Neural cell (in vitro differentiated cells): ENCODE data around the gene GNPDA2. TPM values are rescaled to one million over a fixed set of nuclear protein-coding genes. Genes with fewer than 3 reads are reported as not detected.

Source experiments
- H2AFZ ChIP-seq: fragments of 200-600, 300-800 bp; sonication (generic), shearing (Covaris generic); 2 replicates; pipeline ENCODE4 v1.6.0; 2014; ENCODE audit warnings: low read depth, mild to moderate bottlenecking, antibody characterized with exemption, low read length, moderate library complexity
- H3F3A ChIP-seq: fragments of 200-600 bp; shearing (Covaris generic); 2 replicates; pipeline ENCODE4 v1.6.1; 2016; ENCODE audit warnings: mild to moderate bottlenecking, moderate library complexity, mixed read lengths, antibody characterized with exemption, low read length; ENCODE audit not compliant: insufficient read depth, poor library complexity, severe bottlenecking
- H3K27ac ChIP-seq: fragments of 200-600, 300-800 bp; sonication (generic), shearing (Covaris generic); 2 replicates; pipeline ENCODE4 v1.5.1; 2014; ENCODE audit warnings: mild to moderate bottlenecking, low read length, moderate library complexity
- H3K27me3 ChIP-seq: fragments of 300-800, 200-600 bp; sonication (generic), shearing (Covaris generic); 2 replicates; pipeline ENCODE4 v1.6.0; 2014; ENCODE audit warnings: mild to moderate bottlenecking, low read depth, low read length, moderate library complexity; ENCODE audit not compliant: insufficient read depth
- H3K36me3 ChIP-seq: fragments of 300-800, 200-600 bp; sonication (generic), shearing (Covaris generic); 2 replicates; pipeline ENCODE4 v1.5.1; 2014; ENCODE audit warnings: mild to moderate bottlenecking, antibody characterized with exemption, low read length, moderate library complexity; ENCODE audit not compliant: insufficient read depth
- H3K4me2 ChIP-seq: fragments of 300-800, 200-600 bp; sonication (generic), shearing (Covaris generic); 2 replicates; pipeline ENCODE4 v1.6.0; 2014; ENCODE audit warnings: mild to moderate bottlenecking, low read length
- H3K4me3 ChIP-seq: fragments of 300-800, 200-600 bp; sonication (generic), shearing (Covaris generic); 2 replicates; pipeline ENCODE4 v1.5.1; 2014; ENCODE audit warnings: mild to moderate bottlenecking, low read length, moderate library complexity
- H3K79me2 ChIP-seq: fragments of 200-600 bp; shearing (Covaris generic); replicated peaks from 2 replicates; pipeline ENCODE4 v1.6.0; 2014; ENCODE audit warnings: mild to moderate bottlenecking, low read length, moderate library complexity; ENCODE audit not compliant: insufficient read depth
- H3K9ac ChIP-seq: fragments of 300-800, 200-600 bp; sonication (generic), shearing (Covaris generic); 2 replicates; pipeline ENCODE4 v1.6.1; 2016; ENCODE audit warnings: mild to moderate bottlenecking, low read length, mixed read lengths
- H3K9me2 ChIP-seq: fragments of 200-600 bp; shearing (Covaris generic); 2 replicates; pipeline ENCODE4 v1.6.1; 2016; ENCODE audit warnings: mild to moderate bottlenecking, low read length, mixed read lengths; ENCODE audit not compliant: insufficient read depth
- H3K9me3 ChIP-seq: fragments of 200-600, 300-800 bp; sonication (generic), shearing (Covaris generic); 2 replicates; pipeline ENCODE4 v1.6.1; 2016; ENCODE audit warnings: mild to moderate bottlenecking, mixed run types, low read length, moderate library complexity, mixed read lengths
- H4K20me1 ChIP-seq: fragments of 200-600 bp; shearing (Covaris generic); 2 replicates; pipeline ENCODE4 v1.6.1; 2016; ENCODE audit warnings: mild to moderate bottlenecking, mixed run types; ENCODE audit not compliant: insufficient read depth
- CTCF ChIP-seq: fragments of 450-650 bp; IDR thresholded peaks from 2 replicates; pipeline ENCODE4 v1.5.1; 2014; ENCODE audit warnings: antibody characterized with exemption, mild to moderate bottlenecking, moderate library complexity; ENCODE audit not compliant: poor library complexity, severe bottlenecking
- EP300 ChIP-seq: fragments of 450-650 bp; conservative IDR thresholded peaks from 2 replicates; pipeline ENCODE4 v1.6.1; 2014; ENCODE audit warnings: antibody characterized with exemption, mild to moderate bottlenecking, moderate library complexity; ENCODE audit not compliant: poor library complexity, severe bottlenecking
- EZH2 ChIP-seq: fragments of 200-600, 300-800 bp; shearing (Covaris generic), sonication (generic); IDR thresholded peaks from 2 replicates; pipeline ENCODE4 v1.6.1; 2014; ENCODE audit warnings: antibody characterized with exemption, low read length, borderline replicate concordance, mild to moderate bottlenecking; ENCODE audit not compliant: insufficient read depth, poor library complexity, severe bottlenecking
- MXI1 ChIP-seq: fragments of 450-650 bp; conservative IDR thresholded peaks from 2 replicates; pipeline ENCODE4 v1.6.1; 2014; ENCODE audit warnings: antibody characterized with exemption, mild to moderate bottlenecking; ENCODE audit not compliant: poor library complexity, severe bottlenecking
- POLR2AphosphoS5 ChIP-seq: IDR thresholded peaks from 2 replicates; pipeline ENCODE4 v1.6.1; 2012
- RAD21 ChIP-seq: fragments of 450-650 bp; conservative IDR thresholded peaks from 2 replicates; pipeline ENCODE4 v1.6.1; 2014; ENCODE audit warnings: antibody characterized with exemption, mild to moderate bottlenecking, moderate library complexity
- REST ChIP-seq: IDR thresholded peaks from 2 replicates; pipeline ENCODE4 v1.6.1; 2012; ENCODE audit warnings: borderline replicate concordance
- SMC3 ChIP-seq: fragments of 450-650 bp; conservative IDR thresholded peaks from 2 replicates; pipeline ENCODE4 v1.6.1; 2014; ENCODE audit warnings: antibody characterized with exemption, mild to moderate bottlenecking, moderate library complexity; ENCODE audit not compliant: poor library complexity
- TAF1 ChIP-seq: IDR thresholded peaks from 2 replicates; pipeline ENCODE4 v1.6.1; 2012; ENCODE audit warnings: low read depth
- polyA plus RNA-seq: library from polyadenylated mRNA; depleted of rRNA; stranded (reverse); fragments of >200 nt; gene quantifications from 2 replicates; pipeline ENCODE4 v1.2.3, GENCODE V29; 2014

GNPDA2 gene
- polyA plus RNA-seq, 1 donor from 2014 or later: 40.7 TPM

- no peaks in the 10 kb centered on the region for H3F3A ChIP-seq
- no peak overlapping the region for H3K27ac ChIP-seq
- no peak overlapping the region for H2AFZ ChIP-seq
- H3K79me2 ChIP-seq: no peaks in the 10 kb centered on the region
- no peaks in the 10 kb centered on the region for H3K27me3 ChIP-seq
- no peaks in the 10 kb centered on the region for H3K9me3 ChIP-seq
- no peaks in the 10 kb centered on the region for H4K20me1 ChIP-seq
- H3K4me3 ChIP-seq: no peak overlapping the region
- H3K4me2 ChIP-seq: no peak overlapping the region
- no peak for TF ChIP-seq REST
- no peak for TF ChIP-seq MXI1
- no peak for TF ChIP-seq POLR2AphosphoS5
- no peak for TF ChIP-seq CTCF
- no peak for TF ChIP-seq RAD21
- no peak for TF ChIP-seq EP300
- TF ChIP-seq EZH2: no peak
- TF ChIP-seq TAF1: no peak
- no peak for TF ChIP-seq SMC3
- no peak overlapping the region for H3K9ac ChIP-seq
- H3K36me3 ChIP-seq: no peaks in the 10 kb centered on the region
- H3K9me2 ChIP-seq: no peaks in the 10 kb centered on the region
These were observed 13.8 kb upstream of the GNPDA2 start for GRCh38 chr4:44740201-44740600.

DNA sequence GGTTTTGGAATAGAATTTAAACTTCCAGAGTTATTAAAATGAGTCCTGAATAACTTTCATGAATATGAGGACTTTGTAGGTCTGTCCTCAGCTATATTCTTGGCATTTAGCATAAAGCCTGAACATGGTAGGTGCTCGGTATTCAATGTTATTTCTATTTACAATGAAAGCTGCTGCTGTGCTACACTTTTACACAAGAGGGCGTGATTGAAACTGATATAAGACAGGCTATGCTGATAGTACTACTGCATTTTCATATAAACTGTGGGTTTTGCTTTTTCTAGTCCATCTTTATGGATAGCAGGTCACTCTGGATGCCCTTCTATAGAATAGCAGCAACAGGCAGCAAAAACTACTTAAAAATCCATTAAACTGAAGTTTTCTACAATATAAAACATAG, 12.3 kb upstream of the GNPDA2 start:
- Histone ChIP-seq H3K27me3 (no peaks in the 10 kb centered on the region), H3K9ac (no peak overlapping the region), H3K4me2 (no peak overlapping the region), H3K36me3 (no peaks in the 10 kb centered on the region), H3K9me2 (no peaks in the 10 kb centered on the region), H3K4me3 (no peak overlapping the region), H3K9me3 (no peaks in the 10 kb centered on the region), H3K27ac (no peak overlapping the region), H3F3A (no peaks in the 10 kb centered on the region), H2AFZ (no peak overlapping the region), H4K20me1 (no peaks in the 10 kb centered on the region), H3K79me2 (no peaks in the 10 kb centered on the region)
- TF ChIP-seq MXI1 (no peak), CTCF (peak; percentile 59), SMC3 (peak; percentile 60), RAD21 (peak; percentile 47)
